GM10266 (cell line): ENCODE data around the gene GRID1.

Source experiments
- DNase-seq: peaks from one replicate; pipeline ENCODE4 v3.0.0; 2012; ENCODE audit errors: extremely low spot score
- CTCF ChIP-seq: IDR thresholded peaks from 2 replicates; pipeline ENCODE4 v1.5.1; 2012; ENCODE audit warnings: mild to moderate bottlenecking, low read depth; ENCODE audit not compliant: control insufficient read depth, insufficient read depth; ENCODE audit errors: missing control alignments

GRID1 gene

GRCh38 chr10:86357676-86358075 lies 8.9 kb downstream of the GRID1 start:
- DNase-seq: no peak
- TF ChIP-seq CTCF: no peak

GRCh38 chr10:86357041-86357440 lies 9.6 kb downstream of the GRID1 start:
- TF ChIP-seq CTCF: no peak
- no peak for DNase-seq

GRCh38 chr10:86356296-86356695 lies 10.3 kb downstream of the GRID1 start:
- no peak for TF ChIP-seq CTCF
- no peak for DNase-seq

GRCh38 chr10:86355571-86356038 lies 11.0 kb downstream of the GRID1 start:
- TF ChIP-seq CTCF: no peak

GRCh38 chr10:86354761-86355540 lies 11.6 kb downstream of the GRID1 start:
- no peak for TF ChIP-seq CTCF
- DNase-seq: no peak

More at GRCh38 chr10:86355571-86356038, 11.0 kb downstream of the GRID1 start:
- no peak for DNase-seq

GRCh38 chr10:86353506-86354485 lies 12.8 kb downstream of the GRID1 start:
- TF ChIP-seq CTCF: no peak
- DNase-seq: no peak
